WI38 (cell line): ENCODE measurements around the gene AP1S1.

ENCODE experiments used
- H3K4me3 ChIP-seq: 2 replicates; pipeline ENCODE4 v1.5.1; 2011; ENCODE audit warnings: low read depth, mild to moderate bottlenecking, control low read depth, low read length
- TF ChIP-seq, protein P1 (sequence below): IDR thresholded peaks from 2 replicates; pipeline ENCODE4 v1.5.1; 2012; ENCODE audit warnings: low read depth, mild to moderate bottlenecking, control low read depth, low read length

The AP1S1 gene

DNA sequence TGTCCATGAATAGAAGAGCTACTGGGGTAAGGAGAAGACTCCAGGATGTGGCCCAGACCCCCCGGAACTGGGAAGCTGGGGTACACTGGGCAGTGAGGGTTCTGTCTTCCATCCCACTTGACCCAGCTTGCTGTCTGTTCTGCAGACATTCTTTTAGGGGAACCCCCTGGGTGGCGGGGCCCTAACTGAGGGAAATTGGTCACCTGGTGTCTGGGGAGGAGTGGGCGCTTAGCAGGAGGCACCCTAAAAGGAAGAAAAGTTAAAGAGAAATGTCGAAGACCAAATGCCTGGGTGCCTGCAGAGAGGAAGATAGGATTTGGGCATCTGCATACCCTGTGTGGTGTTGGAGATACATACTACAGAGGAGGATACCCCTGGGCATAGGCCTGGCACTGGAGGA, 1.0 kb downstream of the AP1S1 start:
- TF ChIP-seq, protein P1, sequence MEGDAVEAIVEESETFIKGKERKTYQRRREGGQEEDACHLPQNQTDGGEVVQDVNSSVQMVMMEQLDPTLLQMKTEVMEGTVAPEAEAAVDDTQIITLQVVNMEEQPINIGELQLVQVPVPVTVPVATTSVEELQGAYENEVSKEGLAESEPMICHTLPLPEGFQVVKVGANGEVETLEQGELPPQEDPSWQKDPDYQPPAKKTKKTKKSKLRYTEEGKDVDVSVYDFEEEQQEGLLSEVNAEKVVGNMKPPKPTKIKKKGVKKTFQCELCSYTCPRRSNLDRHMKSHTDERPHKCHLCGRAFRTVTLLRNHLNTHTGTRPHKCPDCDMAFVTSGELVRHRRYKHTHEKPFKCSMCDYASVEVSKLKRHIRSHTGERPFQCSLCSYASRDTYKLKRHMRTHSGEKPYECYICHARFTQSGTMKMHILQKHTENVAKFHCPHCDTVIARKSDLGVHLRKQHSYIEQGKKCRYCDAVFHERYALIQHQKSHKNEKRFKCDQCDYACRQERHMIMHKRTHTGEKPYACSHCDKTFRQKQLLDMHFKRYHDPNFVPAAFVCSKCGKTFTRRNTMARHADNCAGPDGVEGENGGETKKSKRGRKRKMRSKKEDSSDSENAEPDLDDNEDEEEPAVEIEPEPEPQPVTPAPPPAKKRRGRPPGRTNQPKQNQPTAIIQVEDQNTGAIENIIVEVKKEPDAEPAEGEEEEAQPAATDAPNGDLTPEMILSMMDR, result no peak

DNA sequence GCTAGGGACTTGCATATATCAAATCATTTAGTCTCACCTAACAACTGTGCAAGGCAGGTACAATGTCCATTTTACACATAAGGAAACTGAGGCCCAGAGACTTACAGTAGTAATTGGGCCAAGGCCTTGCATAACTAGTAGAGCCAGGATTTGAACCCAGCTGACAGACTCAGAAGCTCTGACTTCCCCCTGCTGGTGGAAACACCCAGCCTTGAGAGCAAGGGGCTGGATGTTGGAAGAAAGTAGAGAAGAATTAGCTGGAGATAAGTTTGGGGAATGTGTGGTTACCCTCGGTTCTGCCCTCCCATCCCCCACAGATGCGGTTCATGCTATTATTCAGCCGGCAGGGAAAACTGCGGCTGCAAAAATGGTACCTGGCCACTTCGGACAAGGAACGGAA, 2.0 kb downstream of the AP1S1 start:
- TF ChIP-seq, protein P1, result peak; percentile 13; the same call in 1 of the 2 replicates
- no peak overlapping the region for H3K4me3 ChIP-seq

More for the DNA sequence above, 1.0 kb downstream of the AP1S1 start:
- peak overlapping the region; percentile 88 for H3K4me3 ChIP-seq

- TF ChIP-seq, protein P1, result no peak
- H3K4me3 ChIP-seq, result no peak overlapping the region
Measured at GRCh38 chr7:101156866-101157589, 2.8 kb downstream of the AP1S1 start.

DNA sequence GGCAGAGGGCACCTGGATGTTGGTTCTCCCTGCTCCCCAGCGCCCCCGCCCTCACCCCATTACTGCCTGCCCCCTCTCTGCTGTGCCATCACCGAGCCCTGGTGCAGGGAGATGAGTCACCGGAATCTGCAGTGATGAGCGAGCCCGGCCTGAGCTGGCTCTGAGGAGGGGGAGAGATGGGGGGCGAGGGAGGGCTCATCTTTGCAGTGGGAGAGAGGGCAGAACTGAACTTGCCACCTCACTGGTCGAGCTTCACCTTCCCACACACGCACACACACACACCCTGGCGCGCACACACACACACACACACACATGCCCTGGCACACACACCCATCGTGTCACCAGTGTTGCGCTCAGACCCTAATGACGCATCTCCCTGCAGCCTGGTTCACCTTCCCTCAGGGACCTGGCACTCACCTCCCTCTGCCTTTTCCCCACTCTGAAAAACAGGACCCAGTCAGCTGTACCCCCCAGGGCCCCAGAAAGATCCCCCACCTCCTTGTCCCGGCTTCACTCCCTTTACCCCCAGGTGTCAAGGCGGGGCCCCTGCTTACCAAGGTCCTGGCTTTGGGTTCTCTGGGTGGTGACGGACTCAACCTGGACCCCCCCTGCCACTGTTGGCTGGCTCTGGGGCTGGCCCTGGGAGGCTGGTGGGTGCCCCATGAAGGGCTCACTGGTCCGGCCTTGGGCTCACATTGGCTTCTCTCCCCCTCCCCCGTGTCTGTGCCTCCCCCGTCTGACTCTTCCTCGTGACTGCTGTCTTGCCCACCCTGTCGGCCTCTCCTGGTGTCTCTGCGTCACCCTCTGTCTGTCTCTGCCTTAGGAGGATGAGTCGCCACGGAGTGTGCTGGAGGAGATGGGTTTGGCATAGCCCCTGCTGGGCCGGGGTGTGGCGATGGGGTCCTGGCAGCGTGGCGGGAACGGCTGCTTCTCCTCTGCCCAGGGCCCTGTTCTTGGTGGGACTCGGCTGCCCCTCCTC, 5.7 kb downstream of the AP1S1 start:
- no peak overlapping the region for H3K4me3 ChIP-seq
- TF ChIP-seq, protein P1, result no peak

DNA sequence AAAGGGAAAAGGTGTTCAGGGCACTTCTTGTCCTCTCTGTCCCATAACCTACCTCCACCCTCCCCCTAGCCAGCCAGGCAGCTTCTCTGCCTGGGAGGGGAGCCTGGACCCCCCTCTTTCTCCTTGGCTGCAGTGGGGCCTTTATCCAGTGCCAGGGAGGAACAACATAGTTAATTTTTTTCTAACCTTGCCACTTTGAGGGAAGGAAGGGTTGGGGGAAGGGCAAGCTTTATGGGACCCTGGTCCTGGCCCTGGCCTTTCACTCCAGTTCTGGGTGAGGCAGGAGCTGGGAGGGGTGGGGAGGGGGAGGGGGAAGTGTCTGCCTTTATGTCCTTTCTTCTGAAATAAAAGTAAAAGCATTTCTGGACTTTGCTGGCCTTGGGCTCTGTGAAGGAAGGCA, 6.6 kb downstream of the AP1S1 start:
- TF ChIP-seq, protein P1, result no peak
- no peak overlapping the region for H3K4me3 ChIP-seq

DNA sequence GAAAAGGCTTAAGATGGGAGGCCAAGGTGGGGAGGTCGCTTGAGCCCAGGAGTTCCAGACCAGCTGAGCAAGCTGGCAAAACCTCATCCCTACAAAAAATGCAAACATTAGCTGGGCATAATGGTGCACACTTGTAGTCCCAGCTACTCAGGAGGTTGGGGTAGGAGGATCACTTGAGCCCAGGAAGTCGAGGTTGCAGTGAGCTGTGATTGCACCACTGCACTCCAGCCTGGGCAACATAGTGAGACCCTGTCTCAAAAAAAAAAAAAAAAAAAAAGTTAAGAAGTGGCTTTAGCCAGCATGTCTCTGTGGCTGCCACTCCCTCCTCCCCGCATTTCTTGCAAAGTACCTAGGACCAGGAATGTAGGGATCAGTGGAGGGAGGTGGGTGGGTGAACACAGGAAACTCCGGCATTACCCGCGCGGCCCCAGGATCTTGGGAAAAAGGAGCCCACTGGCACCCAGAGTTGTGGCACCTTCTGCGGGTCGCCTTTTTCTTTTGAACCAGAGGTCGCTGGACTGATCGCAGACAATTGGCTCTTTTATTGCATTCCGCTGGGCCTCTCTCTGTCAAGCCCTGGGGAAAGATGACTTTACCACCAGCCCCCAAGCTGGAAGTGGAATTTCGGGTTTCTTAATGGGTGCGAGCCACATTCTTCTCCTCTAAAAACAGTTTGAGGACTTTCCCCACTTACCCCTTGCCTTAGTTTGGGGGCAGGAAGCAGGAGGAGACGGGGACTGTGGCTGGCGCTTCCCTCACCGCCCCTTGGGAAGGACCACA, 7.6 kb downstream of the AP1S1 start:
- H3K4me3 ChIP-seq, result no peak overlapping the region
- TF ChIP-seq, protein P1, result no peak
